Skin of body (tissue), 3 donors: ENCODE measurements around the gene EOGT. TPM values are rescaled to one million over a fixed set of nuclear protein-coding genes. Genes with fewer than 3 reads are reported as not detected.

Source experiments
- DNase-seq: peaks from one replicate; lab custom pipeline; 2025; lab: John Stamatoyannopoulos, UW
- small RNA-seq: library from RNA; depleted of rRNA; stranded (forward); fragments of <200 nt; gene quantifications from one replicate; pipeline ENCODE3, GENCODE V24; 2014; ENCODE audit warnings: low replicate concordance
- total RNA-seq: library from RNA; depleted of rRNA; stranded (reverse); fragments of >200 nt; gene quantifications from one replicate; pipeline ENCODE4 v1.2.3, GENCODE V29; 2014

Gene EOGT
- total RNA-seq, 1 donor from 2014 or later: 18.2 TPM

- DNase-seq: no peak
Observed at GRCh38 chr3:68963891-68964290, 49.6 kb downstream of the EOGT start.

GRCh38 chr3:68963376-68963775, 50.1 kb downstream of the EOGT start:
- DNase-seq: no peak

GRCh38 chr3:68958932-68959331, 54.6 kb downstream of the EOGT start:
- no peak for DNase-seq

- DNase-seq: no peak
Observed at GRCh38 chr3:68957895-68958294, 55.6 kb downstream of the EOGT start.

- no peak for DNase-seq
Observed at GRCh38 chr3:68953816-68954444, 59.6 kb downstream of the EOGT start.

- no peak for DNase-seq
Observed at GRCh38 chr3:68945225-68945624, 68.3 kb downstream of the EOGT start.

GRCh38 chr3:68943753-68944500, 69.6 kb downstream of the EOGT start:
- DNase-seq: no peak

GRCh38 chr3:68941055-68941454, 72.4 kb downstream of the EOGT start:
- DNase-seq: no peak

GRCh38 chr3:68936856-68937255, 76.6 kb downstream of the EOGT start:
- no peak for DNase-seq

- no peak for DNase-seq
Observed at GRCh38 chr3:68935778-68936177, 77.7 kb downstream of the EOGT start.

GRCh38 chr3:68931406-68932149, 81.9 kb downstream of the EOGT start:
- DNase-seq: no peak

Small RNAs within 50 kb of the gene (small RNA-seq; reads per million reads assigned to genes)
- gene MIR3136: not detected

Other genes with a start within 250 kb of the EOGT start
- not detected for gene TAFA4, start 81.1 kb downstream of the EOGT start, total RNA-seq
- gene TMF1, start 38.6 kb upstream of the EOGT start, total RNA-seq: 38.2 TPM
- 74.8 TPM for gene UBA3, start 66.7 kb upstream of the EOGT start, total RNA-seq
- 72.7 TPM for gene ARL6IP5, start 71.3 kb upstream of the EOGT start, total RNA-seq
- 8.9 TPM for gene LMOD3, start 108.9 kb upstream of the EOGT start, total RNA-seq